ENCODE data around the gene PTPRA.

GRCh38 chr20:3047486-3048419, 174.5 kb downstream of the PTPRA start:
- no peak for TF ChIP-seq CTCF (IDR thresholded peaks at IDR 0.05)
- no peak for TF ChIP-seq POLR2A (IDR thresholded peaks at IDR 0.05)
